Heart right ventricle (tissue), 16 donors: ENCODE measurements around the gene UPK2. TPM values are rescaled to one million over a fixed set of nuclear protein-coding genes. Genes with fewer than 3 reads are reported as not detected.
A peak's percentile ranks its signal among the peaks of the same experiment; 100 is the strongest.

ENCODE experiments used
- ATAC-seq, 8 donors: fragments of 200-7000 bp; cut with Tn5 transposase; one replicate each; pipeline ENCODE4 v1.9.1; 2020; ENCODE audit warnings: mild to moderate bottlenecking in 8 of 8, moderate library complexity in 8 of 8, moderate number of reproducible peaks in 1 of 8
- DNase-seq, 2 donors: peaks; one replicate each; pipeline ENCODE4 v3.0.0-alpha.2; 2020
- H3K27ac ChIP-seq, 10 donors: fragments of 200-600 bp; sonication (generic) in 2 of 10; one replicate each; pipeline versions ENCODE4 v1.5.0 to v1.8.0; 2020 to 2022; ENCODE audit warnings: mild to moderate bottlenecking in 3 of 10
- H3K27me3 ChIP-seq, 7 donors: fragments of 200-600 bp; one replicate each; pipeline ENCODE4 v1.8.0; 2021 to 2022; ENCODE audit warnings: mild to moderate bottlenecking in 2 of 7
- H3K36me3 ChIP-seq, 9 donors: fragments of 200-600 bp; sonication (generic) in 1 of 9; one replicate each; pipeline versions ENCODE4 v1.5.0 to v1.8.0; 2020 to 2022; ENCODE audit warnings: mild to moderate bottlenecking in 2 of 9
- H3K4me1 ChIP-seq, 9 donors: fragments of 200-600 bp; sonication (generic) in 1 of 9; one replicate each; pipeline versions ENCODE4 v1.5.0 to v1.8.0; 2020 to 2022; ENCODE audit warnings: mild to moderate bottlenecking in 4 of 9
- H3K4me3 ChIP-seq, 10 donors: fragments of 200-600 bp; sonication (generic) in 2 of 10; one replicate each; pipeline versions ENCODE4 v1.5.0 to v1.8.0; 2020 to 2022; ENCODE audit warnings: mild to moderate bottlenecking in 7 of 10, moderate library complexity in 2 of 10
- H3K9me3 ChIP-seq, 11 donors: fragments of 200-600 bp in 10 of 11; sonication (generic) in 2 of 11; one replicate each; pipeline versions ENCODE4 v1.5.0 to v1.8.0; 2013 to 2022; ENCODE audit warnings: mild to moderate bottlenecking in 2 of 11, control low read depth in 1 of 11, moderate library complexity in 1 of 11
- CTCF ChIP-seq, 9 donors: fragments of 200-600 bp; sonication (generic) in 2 of 9; IDR thresholded peaks; one replicate each; pipeline versions ENCODE4 v1.5.0 to v1.8.0; 2021 to 2022; ENCODE audit warnings: antibody characterized with exemption in 9 of 9, mild to moderate bottlenecking in 5 of 9, moderate library complexity in 1 of 9
- WGBS, 2 donors: extraction: QIAGEN DNeasy Blood & Tissue Kit; methylation state at CpG; one replicate each; pipeline ENCODE4 v1.1.7; 2013; ENCODE audit warnings: inconsistent platforms in 1 of 2; 5-methylcytosine and 5-hydroxymethylcytosine counted together
- intact Hi-C, 10 donors: fragments of 100-400 bp; cut with DNase I; formaldehyde crosslinking; loops; one replicate each; pipeline versions ENCODE4 v1.11.1 to v1.14.2; 2022
- polyA plus RNA-seq, 2 donors: library from polyadenylated mRNA; stranded (reverse); fragments of 200-250 nt; gene quantifications; one replicate each; pipeline ENCODE4 v1.2.3, GENCODE V29; 2013
- total RNA-seq, 10 donors: library from RNA; stranded (reverse); fragmentation: NEBNext Ultra II Directional in 3 of 10; extraction: Animal tissue kit (Norgen Biotek cat#: 25700) in 3 of 10; gene quantifications; one replicate each; pipeline versions ENCODE4 v1.2.1 to v1.2.4, GENCODE V29; 2021 to 2023
- donor health status: Arrhythmogenic right ventricular cardiomyopathy.
- donor health status: ischemic (EF 13 %, LVEDD 7.1; RV severe dilation, severe dysfunction).
- donor health status: healthy with polysubstance abuse.
- donor health status: DM: no; HTN: yes; CAD: no.
- donor health status: DM: no; HTN: no; CAD: no.
- donor health status: ischemic (EF 25% LVEDD 6.9; RV normal size, moderate dysfunction).
- donor health status: ischemic (EF 25% LVEDD 5.7; RV mildly dilated, moderate dysfunction).
- donor health status: healthy.
- donor health status: DM: yes; HTN: yes; CAD: no.
- donor health status: Ischemic cardiomyopathy.
- donor health status: ischemic (EF 35%, LVEDD 5.7; RV mildly dilated, moderate dysfunction).
- donor health status: nonischemic (EF 11% LVEDD 7.7; RV severe dilation, severe dysfunction).
- donor health status: DM: yes; HTN: yes; CAD: no.
- donor health status: PGD.
- donor health status: ischemic (EF 29% LVEDD 5.4; RV normal size, mild dysfunction).
- donor health status: nonischemic (EF 23%, LVEDD 6.1; RV moderate dilation, normal function).

UPK2 gene
- total and polyA plus RNA-seq, 12 donors: 0.04 TPM; not detected in 11

- ATAC-seq (peak; percentile 99 to 100 (median 100)), DNase-seq (peak; percentile 96 to 98)
- Histone ChIP-seq H3K4me3 (peak within 1 kb of the TSS; percentile 74 to 100 (median 82)), H3K4me1 (peaks cover 4 to 36% (median 26%) of the 10 kb centered on the region in 9 donors), H3K9me3 (no peaks in the 10 kb centered on the region), H3K27me3 (no peaks in the 10 kb centered on the region), H3K36me3 (peaks cover 0 to 40% (median 31%) of the 10 kb centered on the region in 9 donors), H3K27ac (peak within 1 kb of the TSS; percentile 16 to 91 (median 89))
- peak in 3 of 9 donors; percentile 26 to 33 (median 30) for TF ChIP-seq CTCF (IDR thresholded peaks at IDR 0.05)
- WGBS, 2 donors: 0 to 1% methylated on average over 54 of the region's 54 CpGs
- intact Hi-C loops: no loop called here
Measured at GRCh38 chr11:118997627-118998387, 41.7 kb downstream of the UPK2 start, which contains the start of gene CENATAC. CENATAC (plus strand) TSS chr11:118998138; CDS start chr11:118998198, 60 bp downstream.

GRCh38 chr11:118998388-118998717, 42.3 kb downstream of the UPK2 start:
- peak in 1 of 2 donors; percentile 13 for DNase-seq
- H3K27me3 ChIP-seq: no peaks in the 10 kb centered on the region
- peak in 7 of 8 donors; percentile 5 to 45 (median 22) for ATAC-seq
- TF ChIP-seq CTCF (IDR thresholded peaks at IDR 0.05): no peak
- H3K4me1 ChIP-seq: peaks cover 4 to 36% (median 26%) of the 10 kb centered on the region in 9 donors
- no peaks in the 10 kb centered on the region for H3K9me3 ChIP-seq
- H3K27ac ChIP-seq: peak overlapping the region; percentile 16 to 91 (median 89)
- 1 to 3% methylated on average over 19 of the region's 19 CpGs for WGBS, 2 donors
- intact Hi-C loops: no loop called here
- H3K4me3 ChIP-seq: peak overlapping the region; percentile 74 to 100 (median 82)
- H3K36me3 ChIP-seq: peaks cover 0 to 45% (median 36%) of the 10 kb centered on the region in 9 donors

- Histone ChIP-seq H3K4me1 (peaks cover 4 to 36% (median 26%) of the 10 kb centered on the region in 9 donors), H3K27ac (peak overlapping the region in 8 of 10 donors; percentile 80 to 91 (median 89)), H3K27me3 (no peaks in the 10 kb centered on the region), H3K4me3 (peak overlapping the region in 9 of 10 donors; percentile 74 to 100 (median 85)), H3K36me3 (peaks cover 0 to 50% (median 36%) of the 10 kb centered on the region in 9 donors), H3K9me3 (no peaks in the 10 kb centered on the region)
- WGBS, 2 donors: 58 to 60% methylated on average over 6 of the region's 6 CpGs
- TF ChIP-seq CTCF (IDR thresholded peaks at IDR 0.05): no peak
- ATAC-seq (no peak), DNase-seq (no peak)
- intact Hi-C loops: no loop called here
Measured at GRCh38 chr11:118998822-118999221, 42.7 kb downstream of the UPK2 start.

GRCh38 chr11:119000906-119001305, 44.8 kb downstream of the UPK2 start:
- no peak for TF ChIP-seq CTCF (IDR thresholded peaks at IDR 0.05)
- no peaks in the 10 kb centered on the region for H3K9me3 ChIP-seq
- peaks cover 0 to 71% (median 36%) of the 10 kb centered on the region in 9 donors for H3K36me3 ChIP-seq
- H3K27ac ChIP-seq: no peak overlapping the region
- WGBS, 2 donors: 61 to 73% methylated on average over 1 of the region's 1 CpG
- no peaks in the 10 kb centered on the region for H3K27me3 ChIP-seq
- intact Hi-C loops: no loop called here
- no peak for DNase-seq
- no peak for ATAC-seq
- peaks cover 4 to 36% (median 26%) of the 10 kb centered on the region in 9 donors for H3K4me1 ChIP-seq
- H3K4me3 ChIP-seq: no peak overlapping the region
